ENCODE results near the gene FAM170B.

DNA sequence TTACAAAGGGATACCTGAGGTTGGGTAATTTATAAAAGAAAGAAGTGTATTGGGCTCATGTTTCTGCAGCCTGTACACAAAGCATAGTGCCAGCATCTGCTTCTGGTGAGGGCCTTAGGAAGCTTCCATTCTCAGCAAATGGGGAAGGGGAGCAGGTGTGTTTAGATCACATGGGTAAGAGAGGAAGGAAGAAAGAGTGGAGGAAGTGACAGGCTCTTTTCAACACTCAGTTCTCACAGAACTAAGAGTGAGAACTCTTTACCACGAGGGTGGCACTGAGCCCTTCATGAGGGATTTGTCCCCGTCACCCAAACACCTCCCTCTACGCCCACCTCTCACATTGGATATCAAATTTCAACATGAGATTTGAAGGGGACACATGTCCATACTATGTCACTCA is 506 bp upstream of the FAM170B start:
- TF ChIP-seq, protein P1, sequence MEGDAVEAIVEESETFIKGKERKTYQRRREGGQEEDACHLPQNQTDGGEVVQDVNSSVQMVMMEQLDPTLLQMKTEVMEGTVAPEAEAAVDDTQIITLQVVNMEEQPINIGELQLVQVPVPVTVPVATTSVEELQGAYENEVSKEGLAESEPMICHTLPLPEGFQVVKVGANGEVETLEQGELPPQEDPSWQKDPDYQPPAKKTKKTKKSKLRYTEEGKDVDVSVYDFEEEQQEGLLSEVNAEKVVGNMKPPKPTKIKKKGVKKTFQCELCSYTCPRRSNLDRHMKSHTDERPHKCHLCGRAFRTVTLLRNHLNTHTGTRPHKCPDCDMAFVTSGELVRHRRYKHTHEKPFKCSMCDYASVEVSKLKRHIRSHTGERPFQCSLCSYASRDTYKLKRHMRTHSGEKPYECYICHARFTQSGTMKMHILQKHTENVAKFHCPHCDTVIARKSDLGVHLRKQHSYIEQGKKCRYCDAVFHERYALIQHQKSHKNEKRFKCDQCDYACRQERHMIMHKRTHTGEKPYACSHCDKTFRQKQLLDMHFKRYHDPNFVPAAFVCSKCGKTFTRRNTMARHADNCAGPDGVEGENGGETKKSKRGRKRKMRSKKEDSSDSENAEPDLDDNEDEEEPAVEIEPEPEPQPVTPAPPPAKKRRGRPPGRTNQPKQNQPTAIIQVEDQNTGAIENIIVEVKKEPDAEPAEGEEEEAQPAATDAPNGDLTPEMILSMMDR (IDR thresholded peaks at IDR 0.05 in 4 of 5, conservative IDR thresholded peaks at IDR 0.05 in 1 of 5) = no peak
- no peak for TF ChIP-seq POLR2A (IDR thresholded peaks at IDR 0.05)

All from gastrocnemius medialis (tissue), 4 donors.